Karpas-422 (cell line): ENCODE measurements around the gene KHNYN. TPM values are rescaled to one million over a fixed set of nuclear protein-coding genes. Genes with fewer than 3 reads are reported as not detected.
A peak's percentile ranks its signal among the peaks of the same experiment; 100 is the strongest.

ENCODE experiments used
- DNase-seq: peaks from one replicate; pipeline ENCODE4 v3.0.0-alpha.2; 2015
- H2AFZ ChIP-seq: fragments of 200-600 bp; sonication (generic); 2 replicates; pipeline ENCODE4 v1.6.1; 2014; ENCODE audit warnings: antibody characterized with exemption, low read length, mixed read lengths
- H3K27ac ChIP-seq: fragments of 200-600 bp; sonication (generic); 2 replicates; pipeline ENCODE4 v1.5.1; 2014; ENCODE audit warnings: mild to moderate bottlenecking, low read length, moderate library complexity
- H3K27me3 ChIP-seq: fragments of 200-600 bp; sonication (generic); 2 replicates; pipeline ENCODE4 v1.6.1; 2014; ENCODE audit warnings: low read length, mixed read lengths
- H3K36me3 ChIP-seq: fragments of 200-600 bp; sonication (generic); 2 replicates; pipeline ENCODE4 v1.6.1; 2014; ENCODE audit warnings: low read length, mixed read lengths; ENCODE audit not compliant: insufficient read depth
- H3K4me1 ChIP-seq: fragments of 200-600 bp; sonication (generic); 2 replicates; pipeline ENCODE4 v1.6.1; 2014; ENCODE audit warnings: mild to moderate bottlenecking, low read length, mixed read lengths
- H3K4me2 ChIP-seq: fragments of 200-600 bp; sonication (generic); 2 replicates; pipeline ENCODE4 v1.6.1; 2014; ENCODE audit warnings: low read length, low read depth, mild to moderate bottlenecking; ENCODE audit not compliant: poor library complexity, severe bottlenecking
- H3K4me3 ChIP-seq: fragments of 200-600 bp; sonication (generic); 2 replicates; pipeline ENCODE4 v1.5.1; 2014; ENCODE audit warnings: mild to moderate bottlenecking, antibody characterized with exemption, low read length, mixed read lengths
- H3K79me2 ChIP-seq: fragments of 200-600 bp; sonication (generic); 2 replicates; pipeline ENCODE4 v1.6.1; 2014; ENCODE audit warnings: mild to moderate bottlenecking, low read length, mixed read lengths
- H3K9ac ChIP-seq: fragments of 200-600 bp; sonication (generic); 2 replicates; pipeline ENCODE4 v1.6.0; 2014; ENCODE audit warnings: low read length
- H3K9me2 ChIP-seq: fragments of 200-600 bp; sonication (generic), shearing (Covaris generic); replicated peaks from 2 replicates; pipeline ENCODE4 v1.6.0; 2014; ENCODE audit warnings: mild to moderate bottlenecking, low read length, moderate library complexity; ENCODE audit not compliant: insufficient read depth
- H3K9me3 ChIP-seq: fragments of 300-700, 200-600 bp; sonication (generic); 2 replicates; pipeline ENCODE4 v1.6.1; 2014; ENCODE audit warnings: low read length, mixed read lengths
- H4K20me1 ChIP-seq: fragments of 200-600 bp; sonication (generic); 2 replicates; pipeline ENCODE4 v1.6.1; 2014; ENCODE audit warnings: mild to moderate bottlenecking, antibody characterized with exemption, low read length, low read depth; ENCODE audit not compliant: insufficient read depth
- total RNA-seq: library from RNA; depleted of rRNA; stranded (reverse); fragments of >200 nt; shearing (Covaris generic); gene quantifications from 2 replicates; pipeline ENCODE4 v1.2.3, GENCODE V29; 2014; ENCODE audit warnings: low replicate concordance

The KHNYN gene
- total RNA-seq, 1 experiment from 2014 or later = 50.8 TPM

GRCh38 chr14:24425704-24426103 lies 4.0 kb upstream of the KHNYN start:
- Histone ChIP-seq H3K9ac (no peak overlapping the region), H2AFZ (no peak overlapping the region), H3K27me3 (no peaks in the 10 kb centered on the region), H3K4me3 (no peak overlapping the region), H3K27ac (no peak overlapping the region), H3K4me1 (peaks cover 9% of the 10 kb centered on the region), H3K9me2 (no peaks in the 10 kb centered on the region), H3K9me3 (no peaks in the 10 kb centered on the region), H3K79me2 (peaks cover 6% of the 10 kb centered on the region), H3K4me2 (no peak overlapping the region), H4K20me1 (no peaks in the 10 kb centered on the region), H3K36me3 (no peaks in the 10 kb centered on the region)
- no peak for DNase-seq

GRCh38 chr14:24426150-24426911 lies 3.4 kb upstream of the KHNYN start:
- H3K4me2 ChIP-seq = no peak overlapping the region
- no peaks in the 10 kb centered on the region; the same call in 1 of the 2 replicates for H4K20me1 ChIP-seq
- no peak overlapping the region for H3K4me3 ChIP-seq
- DNase-seq = no peak
- no peak overlapping the region for H2AFZ ChIP-seq
- no peaks in the 10 kb centered on the region for H3K36me3 ChIP-seq
- no peaks in the 10 kb centered on the region for H3K9me3 ChIP-seq
- H3K4me1 ChIP-seq = peaks cover 15% of the 10 kb centered on the region
- no peak overlapping the region for H3K27ac ChIP-seq
- no peaks in the 10 kb centered on the region for H3K27me3 ChIP-seq
- H3K9ac ChIP-seq = no peak overlapping the region
- peaks cover 12% of the 10 kb centered on the region for H3K79me2 ChIP-seq
- H3K9me2 ChIP-seq = no peaks in the 10 kb centered on the region

GRCh38 chr14:24426912-24427536 lies 2.7 kb upstream of the KHNYN start:
- Histone ChIP-seq H3K4me3 (no peak overlapping the region), H4K20me1 (peaks cover 1% of the 10 kb centered on the region; the same call in 1 of the 2 replicates), H3K27ac (no peak overlapping the region), H2AFZ (no peak overlapping the region), H3K27me3 (no peaks in the 10 kb centered on the region), H3K79me2 (peaks cover 14% of the 10 kb centered on the region), H3K9me3 (no peaks in the 10 kb centered on the region), H3K9me2 (no peaks in the 10 kb centered on the region), H3K9ac (no peak overlapping the region), H3K4me1 (peaks cover 22% of the 10 kb centered on the region), H3K4me2 (no peak overlapping the region), H3K36me3 (no peaks in the 10 kb centered on the region)
- no peak for DNase-seq

- H3K27ac ChIP-seq = no peak overlapping the region
- H3K9me3 ChIP-seq = no peaks in the 10 kb centered on the region
- H3K9me2 ChIP-seq = no peaks in the 10 kb centered on the region
- no peak overlapping the region for H3K4me2 ChIP-seq
- no peak overlapping the region for H2AFZ ChIP-seq
- DNase-seq = no peak
- H3K36me3 ChIP-seq = peaks cover 8% of the 10 kb centered on the region; the same call in 1 of the 2 replicates
- no peak overlapping the region for H3K4me3 ChIP-seq
- peaks cover 24% of the 10 kb centered on the region for H3K4me1 ChIP-seq
- H4K20me1 ChIP-seq = peaks cover 4% of the 10 kb centered on the region; the same call in 1 of the 2 replicates
- H3K9ac ChIP-seq = no peak overlapping the region
- H3K27me3 ChIP-seq = no peaks in the 10 kb centered on the region
- peaks cover 14% of the 10 kb centered on the region for H3K79me2 ChIP-seq
Measured at GRCh38 chr14:24427537-24428508, 1.9 kb upstream of the KHNYN start.

- Histone ChIP-seq H3K27ac (no peak overlapping the region), H3K27me3 (no peaks in the 10 kb centered on the region), H3K4me3 (peak overlapping the region; percentile 85; the same call in 1 of the 2 replicates), H3K4me2 (peak overlapping the region; percentile 82), H2AFZ (peak overlapping the region; percentile 92; the same call in 1 of the 2 replicates), H3K9me3 (no peaks in the 10 kb centered on the region), H3K36me3 (peaks cover 18% of the 10 kb centered on the region; the same call in 1 of the 2 replicates), H3K4me1 (peaks cover 24% of the 10 kb centered on the region), H3K9me2 (no peaks in the 10 kb centered on the region), H4K20me1 (peaks cover 4% of the 10 kb centered on the region; the same call in 1 of the 2 replicates), H3K9ac (peak overlapping the region; percentile 88), H3K79me2 (peaks cover 14% of the 10 kb centered on the region)
- DNase-seq = no peak
Measured at GRCh38 chr14:24428628-24429394, 943 bp upstream of the KHNYN start.

- peak overlapping the region; percentile 57 for H3K27ac ChIP-seq
- peak overlapping the region; percentile 82 for H3K4me2 ChIP-seq
- H4K20me1 ChIP-seq = peaks cover 4% of the 10 kb centered on the region; the same call in 1 of the 2 replicates
- H3K9me2 ChIP-seq = no peaks in the 10 kb centered on the region
- H3K27me3 ChIP-seq = no peaks in the 10 kb centered on the region
- H3K79me2 ChIP-seq = peaks cover 14% of the 10 kb centered on the region
- no peaks in the 10 kb centered on the region for H3K9me3 ChIP-seq
- DNase-seq = peak; percentile 80
- H2AFZ ChIP-seq = no peak overlapping the region; the same call in none of the 2 replicates
- peak overlapping the region; percentile 88 for H3K9ac ChIP-seq
- peaks cover 21% of the 10 kb centered on the region; the same call in 1 of the 2 replicates for H3K36me3 ChIP-seq
- peak overlapping the region; percentile 85 for H3K4me3 ChIP-seq
- peaks cover 24% of the 10 kb centered on the region for H3K4me1 ChIP-seq
Measured at GRCh38 chr14:24430143-24430681, 458 bp downstream of the KHNYN start.
